CD14-positive monocyte (primary cell): Measurements from ENCODE around the gene SNU13. TPM values are rescaled to one million over a fixed set of nuclear protein-coding genes. Genes with fewer than 3 reads are reported as not detected.

Source experiments
- DNase-seq, 3 donors: peaks; one replicate each; pipeline ENCODE4 v3.0.0-alpha.2; 2011 to 2022
- H2AFZ ChIP-seq: 2 replicates; pipeline ENCODE4 v1.6.0; 2012; ENCODE audit warnings: mild to moderate bottlenecking, low read depth, low read length, inconsistent platforms; ENCODE audit not compliant: insufficient read depth, poor library complexity, severe bottlenecking
- H3K27ac ChIP-seq, 2 donors: 1 replicate in 1 of 2; 2 replicates in 1 of 2; pipeline ENCODE4 v1.5.1; 2012 to 2013; ENCODE audit warnings: low read length in 2 of 2, control low read depth in 1 of 2, inconsistent platforms in 1 of 2, low read depth in 1 of 2, mild to moderate bottlenecking in 1 of 2
- H3K27me3 ChIP-seq, 2 donors: one replicate each; pipeline versions ENCODE4 v1.6.0 to v1.6.1; 2011 to 2013; ENCODE audit warnings: low read length in 2 of 2; ENCODE audit not compliant: control insufficient read depth in 2 of 2, insufficient read depth in 2 of 2
- H3K36me3 ChIP-seq, 2 donors: replicated peaks in 1 of 2; 1 replicate in 1 of 2; 2 replicates in 1 of 2; pipeline versions ENCODE4 v1.5.1 to v1.6.1; 2012 to 2013; ENCODE audit warnings: low read length in 2 of 2, control low read depth in 1 of 2, inconsistent platforms in 1 of 2, mild to moderate bottlenecking in 1 of 2; ENCODE audit not compliant: insufficient read depth in 2 of 2, control insufficient read depth in 1 of 2
- H3K4me1 ChIP-seq, 2 donors: 1 replicate in 1 of 2; 2 replicates in 1 of 2; pipeline versions ENCODE4 v1.5.1 to v1.6.1; 2012 to 2013; ENCODE audit warnings: low read length in 2 of 2, control low read depth in 1 of 2, inconsistent platforms in 1 of 2, mild to moderate bottlenecking in 1 of 2, moderate library complexity in 1 of 2; ENCODE audit not compliant: insufficient read depth in 2 of 2, control insufficient read depth in 1 of 2
- H3K4me2 ChIP-seq: replicated peaks from 2 replicates; pipeline ENCODE3; 2012; ENCODE audit warnings: low read length, moderate library complexity, mild to moderate bottlenecking; ENCODE audit not compliant: poor library complexity, severe bottlenecking; ENCODE audit errors: extremely low read depth
- H3K4me3 ChIP-seq, 3 experiments: fragments of 200-600 bp in 1 of 3; sonication (generic) in 1 of 3; replicated peaks in 1 of 3; 1 replicate in 2 of 3; 2 replicates in 1 of 3; pipeline ENCODE4 v1.5.1; 2011 to 2013; ENCODE audit warnings: low read length in 3 of 3, mild to moderate bottlenecking in 3 of 3, control low read depth in 2 of 3, low read depth in 2 of 3, inconsistent platforms in 1 of 3, moderate library complexity in 1 of 3
- H3K79me2 ChIP-seq: 2 replicates; pipeline ENCODE4 v1.6.0; 2012; ENCODE audit warnings: mild to moderate bottlenecking, control low read depth, inconsistent platforms, low read length, moderate library complexity; ENCODE audit not compliant: insufficient read depth
- H3K9ac ChIP-seq: 2 replicates; pipeline ENCODE4 v1.6.0; 2017; ENCODE audit warnings: low read length, mild to moderate bottlenecking; ENCODE audit not compliant: insufficient read depth, poor library complexity, severe bottlenecking
- H3K9me3 ChIP-seq, 2 donors: replicated peaks in 1 of 2; 1 replicate in 1 of 2; 2 replicates in 1 of 2; pipeline versions ENCODE4 v1.5.1 to v1.6.1; 2012 to 2013; ENCODE audit warnings: low read length in 2 of 2, control low read depth in 1 of 2; ENCODE audit not compliant: control insufficient read depth in 1 of 2, insufficient read depth in 1 of 2
- H4K20me1 ChIP-seq: 2 replicates; pipeline ENCODE4 v1.6.0; 2012; ENCODE audit warnings: mild to moderate bottlenecking, low read length, control low read depth, moderate library complexity; ENCODE audit not compliant: insufficient read depth
- H3K27ac Mint-ChIP-seq, 7 donors: one replicate each; pipeline ENCODE4 v1.8.0; 2020; ENCODE audit warnings: mild to moderate bottlenecking in 7 of 7, mixed read lengths in 7 of 7, moderate library complexity in 6 of 7, inconsistent platforms in 2 of 7
- H3K27me3 Mint-ChIP-seq, 3 donors: one replicate each; pipeline ENCODE4 v1.8.0; 2021 to 2022; ENCODE audit warnings: low read depth in 3 of 3, mild to moderate bottlenecking in 3 of 3, mixed read lengths in 3 of 3, moderate library complexity in 3 of 3, inconsistent platforms in 1 of 3
- H3K36me3 Mint-ChIP-seq, 2 donors: one replicate each; pipeline ENCODE4 v1.8.0; 2020; ENCODE audit warnings: mixed read lengths in 2 of 2, inconsistent platforms in 1 of 2, mild to moderate bottlenecking in 1 of 2
- H3K4me1 Mint-ChIP-seq: one replicate; pipeline ENCODE4 v1.8.0; 2020; ENCODE audit warnings: mild to moderate bottlenecking, mixed read lengths
- H3K4me3 Mint-ChIP-seq, 2 donors: one replicate each; pipeline ENCODE4 v1.8.0; 2020; ENCODE audit warnings: mild to moderate bottlenecking in 2 of 2, mixed read lengths in 2 of 2, moderate library complexity in 1 of 2
- H3K9me3 Mint-ChIP-seq, 7 donors: one replicate each; pipeline ENCODE4 v1.8.0; 2020 to 2022; ENCODE audit warnings: mixed read lengths in 7 of 7, mild to moderate bottlenecking in 6 of 7, moderate library complexity in 6 of 7, inconsistent platforms in 2 of 7
- CTCF ChIP-seq: fragments of 200-600 bp; IDR thresholded peaks from one replicate; pipeline ENCODE4 v1.8.0; 2022; ENCODE audit warnings: antibody characterized with exemption, mild to moderate bottlenecking
- WGBS: methylation state at CpG from one replicate; pipeline ENCODE4 v1.1.5; 2013; ENCODE audit warnings: missing lambda C conversion rate; ENCODE audit not compliant: insufficient coverage; 5-methylcytosine and 5-hydroxymethylcytosine counted together
- intact Hi-C, 2 donors: fragments of 100-400 bp; cut with micrococcal nuclease; formaldehyde crosslinking; loops; one replicate each; pipeline versions ENCODE4 v1.15.0 to v1.15.1; 2023
- polyA plus RNA-seq, 3 donors: library from polyadenylated mRNA; depleted of rRNA in 1 of 3; unstranded in 2 of 3; stranded (reverse) in 1 of 3; fragments of 300-500 nt in 2 of 3; fragments of >200 nt in 1 of 3; fragmentation: Illumina TruSeq in 2 of 3; gene quantifications; 1 replicate in 2 of 3; 2 replicates in 1 of 3; pipeline ENCODE4 v1.2.3, GENCODE V29; 2012 to 2021

Gene SNU13
- polyA plus RNA-seq, 3 donors, result 90.0 to 168 (median 168) TPM

GRCh38 chr22:41650821-41651220 lies 37.8 kb downstream of the SNU13 start:
- Histone ChIP-seq H3K4me2 (no peak overlapping the region), H2AFZ (no peak overlapping the region), H3K36me3 (peaks cover 90 to 95% of the 10 kb centered on the region in 2 donors), H4K20me1 (peaks cover 13% of the 10 kb centered on the region), H3K9me3 (no peaks in the 10 kb centered on the region), H3K27me3 (no peaks in the 10 kb centered on the region), H3K4me1 (no peaks in the 10 kb centered on the region), H3K27ac (no peak overlapping the region), H3K79me2 (peaks cover 3% of the 10 kb centered on the region), H3K4me3 (no peak overlapping the region), H3K9ac (no peak overlapping the region)
- 98% methylated on average over 11 of the region's 11 CpGs for WGBS
- H3K36me3 Mint-ChIP-seq, result peaks cover 73 to 94% of the 10 kb centered on the region in 2 donors
- H3K27me3 Mint-ChIP-seq, result no peaks in the 10 kb centered on the region
- intact Hi-C loops, result no loop called here
- TF ChIP-seq CTCF, result no peak
- no peak overlapping the region for H3K4me3 Mint-ChIP-seq
- H3K9me3 Mint-ChIP-seq, result no peaks in the 10 kb centered on the region
- no peaks in the 10 kb centered on the region for H3K4me1 Mint-ChIP-seq
- no peak overlapping the region for H3K27ac Mint-ChIP-seq
- DNase-seq, result no peak

GRCh38 chr22:41650229-41650628 lies 38.4 kb downstream of the SNU13 start:
- no peak overlapping the region for H3K4me3 Mint-ChIP-seq
- Histone ChIP-seq H3K36me3 (peaks cover 90 to 95% of the 10 kb centered on the region in 2 donors), H3K9me3 (no peaks in the 10 kb centered on the region), H3K79me2 (peaks cover 3% of the 10 kb centered on the region), H2AFZ (no peak overlapping the region), H3K27me3 (no peaks in the 10 kb centered on the region), H3K4me3 (no peak overlapping the region), H4K20me1 (peaks cover 13% of the 10 kb centered on the region), H3K27ac (no peak overlapping the region), H3K9ac (no peak overlapping the region), H3K4me2 (no peak overlapping the region), H3K4me1 (no peaks in the 10 kb centered on the region)
- H3K27me3 Mint-ChIP-seq, result no peaks in the 10 kb centered on the region
- no peak for TF ChIP-seq CTCF
- WGBS, result no CpG with 5 or more reads among the region's 1 CpG
- peaks cover 70 to 94% of the 10 kb centered on the region in 2 donors for H3K36me3 Mint-ChIP-seq
- H3K9me3 Mint-ChIP-seq, result no peaks in the 10 kb centered on the region
- H3K27ac Mint-ChIP-seq, result no peak overlapping the region
- DNase-seq, result no peak
- no peaks in the 10 kb centered on the region for H3K4me1 Mint-ChIP-seq
- intact Hi-C loops, result no loop called here
